ENCODE results near the gene ZBTB21.
"Not testable (repeated sequence)": the region's sequence is repeated elsewhere in the genome, so short reads cannot be mapped to it uniquely, and the experiment has no call there.

The ZBTB21 gene

GRCh38 chr21:42016364-42016985 is 6.3 kb upstream of the ZBTB21 start:
- no peak for DNase-seq

GRCh38 chr21:42013931-42014330 is 3.8 kb upstream of the ZBTB21 start:
- DNase-seq = no peak

- DNase-seq = no peak
These were observed 3.2 kb upstream of the ZBTB21 start for GRCh38 chr21:42013376-42013775.

- no peak for DNase-seq
These were observed 2.7 kb upstream of the ZBTB21 start for GRCh38 chr21:42012763-42013329.

GRCh38 chr21:42012344-42012743 is 2.2 kb upstream of the ZBTB21 start:
- no peak for DNase-seq

GRCh38 chr21:42010507-42011495 is 641 bp upstream of the ZBTB21 start:
- DNase-seq = peak in 1 of 2 donors; percentile 21

- peak; percentile 58 to 63 for DNase-seq
These were observed 936 bp downstream of the ZBTB21 start for GRCh38 chr21:42009018-42009830.

- DNase-seq = no peak
These were observed 2.7 kb downstream of the ZBTB21 start for GRCh38 chr21:42007356-42007940.

GRCh38 chr21:42006765-42007164 is 3.4 kb downstream of the ZBTB21 start:
- DNase-seq = no peak

GRCh38 chr21:42004406-42005199 is 5.6 kb downstream of the ZBTB21 start:
- DNase-seq = no peak

- DNase-seq = no peak
These were observed 7.1 kb downstream of the ZBTB21 start for GRCh38 chr21:42003051-42003461.

- DNase-seq = peak in 1 of 2 donors; percentile 24
These were observed 7.7 kb downstream of the ZBTB21 start for GRCh38 chr21:42002421-42002958.

- DNase-seq = no peak
These were observed 8.4 kb downstream of the ZBTB21 start for GRCh38 chr21:42001781-42002180.

GRCh38 chr21:42000908-42001307 is 9.3 kb downstream of the ZBTB21 start:
- no peak for DNase-seq

GRCh38 chr21:41997657-41998056 is 12.5 kb downstream of the ZBTB21 start:
- no peak for DNase-seq

GRCh38 chr21:41995577-41995976 is 14.6 kb downstream of the ZBTB21 start:
- DNase-seq = no peak

GRCh38 chr21:41994613-41995012 is 15.5 kb downstream of the ZBTB21 start:
- not testable (repeated sequence) for DNase-seq

GRCh38 chr21:41993744-41994143 is 16.4 kb downstream of the ZBTB21 start:
- DNase-seq = no peak

- no peak for DNase-seq
These were observed 17.6 kb downstream of the ZBTB21 start for GRCh38 chr21:41992576-41992975.

- DNase-seq = no peak
These were observed 18.5 kb downstream of the ZBTB21 start for GRCh38 chr21:41991659-41992058.

GRCh38 chr21:41989698-41990097 is 20.5 kb downstream of the ZBTB21 start:
- no peak for DNase-seq

All from CD4-positive, alpha-beta T cell treated with Interleukin-1 beta for 1 hour (primary cell).